ENCODE results near the gene FEM1B.

The FEM1B gene

GRCh38 chr15:68304589-68305337, 27.2 kb downstream of the FEM1B start:
- no peak for TF ChIP-seq ARNTL (CRISPR knock-in tag; IDR thresholded peaks at IDR 0.05; ENCODE audit: borderline replicate concordance, low read depth)
- TF ChIP-seq RARB (CRISPR knock-in tag; IDR thresholded peaks at IDR 0.05) = no peak
- TF ChIP-seq ISL1 (CRISPR knock-in tag; IDR thresholded peaks at IDR 0.05) = no peak
- TF ChIP-seq ZNF8 (CRISPR knock-in tag; IDR thresholded peaks at IDR 0.05) = no peak
- TF ChIP-seq, protein P1, sequence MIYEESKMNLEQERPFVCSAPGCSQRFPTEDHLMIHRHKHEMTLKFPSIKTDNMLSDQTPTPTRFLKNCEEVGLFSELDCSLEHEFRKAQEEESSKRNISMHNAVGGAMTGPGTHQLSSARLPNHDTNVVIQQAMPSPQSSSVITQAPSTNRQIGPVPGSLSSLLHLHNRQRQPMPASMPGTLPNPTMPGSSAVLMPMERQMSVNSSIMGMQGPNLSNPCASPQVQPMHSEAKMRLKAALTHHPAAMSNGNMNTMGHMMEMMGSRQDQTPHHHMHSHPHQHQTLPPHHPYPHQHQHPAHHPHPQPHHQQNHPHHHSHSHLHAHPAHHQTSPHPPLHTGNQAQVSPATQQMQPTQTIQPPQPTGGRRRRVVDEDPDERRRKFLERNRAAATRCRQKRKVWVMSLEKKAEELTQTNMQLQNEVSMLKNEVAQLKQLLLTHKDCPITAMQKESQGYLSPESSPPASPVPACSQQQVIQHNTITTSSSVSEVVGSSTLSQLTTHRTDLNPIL (CRISPR knock-in tag; IDR thresholded peaks at IDR 0.05; ENCODE audit: low read depth) = no peak
- no peak for TF ChIP-seq TSHZ2 (CRISPR knock-in tag; IDR thresholded peaks at IDR 0.05)
- no peak for TF ChIP-seq ZNF70 (CRISPR knock-in tag; IDR thresholded peaks at IDR 0.05)
- no peak for TF ChIP-seq BACH2 (CRISPR knock-in tag; IDR thresholded peaks at IDR 0.05; ENCODE audit: borderline replicate concordance)

DNA sequence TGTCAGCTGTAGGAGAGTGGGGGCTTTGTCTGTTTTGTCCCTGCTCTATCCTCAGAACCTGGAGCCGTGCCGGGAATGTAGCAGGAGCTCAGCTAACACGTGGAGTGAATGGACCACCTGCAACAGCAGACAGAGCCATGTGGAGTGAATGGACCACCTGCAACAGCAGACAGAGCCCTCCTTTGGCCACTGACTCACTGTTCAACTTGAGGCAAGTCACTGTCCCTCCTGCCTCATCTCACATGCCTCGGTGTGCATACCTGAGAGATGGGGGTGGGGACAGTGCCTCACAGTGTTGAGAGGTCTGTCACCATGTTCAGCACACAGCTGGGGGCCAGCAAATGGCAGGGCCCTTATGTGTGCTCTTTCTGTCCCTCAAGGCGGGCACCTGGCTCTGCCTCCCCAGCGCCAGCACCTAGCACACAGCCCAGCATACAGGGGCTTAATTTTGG, 27.9 kb downstream of the FEM1B start:
- TF ChIP-seq ZC3H10 (CRISPR knock-in tag; IDR thresholded peaks at IDR 0.05) = no peak
- TF ChIP-seq BACH2 (CRISPR knock-in tag; IDR thresholded peaks at IDR 0.05; ENCODE audit: borderline replicate concordance) = no peak
- no peak for ATAC-seq

More at GRCh38 chr15:68304589-68305337, 27.2 kb downstream of the FEM1B start:
- ATAC-seq = no peak

- ATAC-seq = no peak
- TF ChIP-seq, protein P1 (CRISPR knock-in tag; IDR thresholded peaks at IDR 0.05; ENCODE audit: low read depth) = no peak
- TF ChIP-seq BACH2 (CRISPR knock-in tag; IDR thresholded peaks at IDR 0.05; ENCODE audit: borderline replicate concordance) = no peak
- no peak for TF ChIP-seq TCF4 (CRISPR knock-in tag; IDR thresholded peaks at IDR 0.05; ENCODE audit: borderline replicate concordance)
- no peak for TF ChIP-seq SNAI2 (CRISPR knock-in tag; IDR thresholded peaks at IDR 0.05)
- no peak for TF ChIP-seq ZNF565 (CRISPR knock-in tag; conservative IDR thresholded peaks at IDR 0.05; ENCODE audit: low read depth)
- TF ChIP-seq OSR1 (CRISPR knock-in tag; IDR thresholded peaks at IDR 0.05) = no peak
- TF ChIP-seq ZNF8 (CRISPR knock-in tag; IDR thresholded peaks at IDR 0.05) = no peak
- TF ChIP-seq, protein P2, sequence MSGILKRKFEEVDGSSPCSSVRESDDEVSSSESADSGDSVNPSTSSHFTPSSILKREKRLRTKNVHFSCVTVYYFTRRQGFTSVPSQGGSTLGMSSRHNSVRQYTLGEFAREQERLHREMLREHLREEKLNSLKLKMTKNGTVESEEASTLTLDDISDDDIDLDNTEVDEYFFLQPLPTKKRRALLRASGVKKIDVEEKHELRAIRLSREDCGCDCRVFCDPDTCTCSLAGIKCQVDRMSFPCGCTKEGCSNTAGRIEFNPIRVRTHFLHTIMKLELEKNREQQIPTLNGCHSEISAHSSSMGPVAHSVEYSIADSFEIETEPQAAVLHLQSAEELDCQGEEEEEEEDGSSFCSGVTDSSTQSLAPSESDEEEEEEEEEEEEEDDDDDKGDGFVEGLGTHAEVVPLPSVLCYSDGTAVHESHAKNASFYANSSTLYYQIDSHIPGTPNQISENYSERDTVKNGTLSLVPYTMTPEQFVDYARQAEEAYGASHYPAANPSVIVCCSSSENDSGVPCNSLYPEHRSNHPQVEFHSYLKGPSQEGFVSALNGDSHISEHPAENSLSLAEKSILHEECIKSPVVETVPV (CRISPR knock-in tag; IDR thresholded peaks at IDR 0.05) = no peak
- no peak for TF ChIP-seq ZFP3 (CRISPR knock-in tag; IDR thresholded peaks at IDR 0.05)
Observed at GRCh38 chr15:68307131-68307928, 29.8 kb downstream of the FEM1B start.

- no peak for ATAC-seq
- TF ChIP-seq, protein P1 (CRISPR knock-in tag; IDR thresholded peaks at IDR 0.05; ENCODE audit: low read depth) = no peak
- TF ChIP-seq, protein P2 (CRISPR knock-in tag; IDR thresholded peaks at IDR 0.05) = no peak
- no peak for TF ChIP-seq SNAI2 (CRISPR knock-in tag; IDR thresholded peaks at IDR 0.05)
- TF ChIP-seq OSR1 (CRISPR knock-in tag; IDR thresholded peaks at IDR 0.05) = no peak
- no peak for TF ChIP-seq ISL1 (CRISPR knock-in tag; IDR thresholded peaks at IDR 0.05)
- TF ChIP-seq PATZ1 (CRISPR knock-in tag; IDR thresholded peaks at IDR 0.05; ENCODE audit: borderline replicate concordance) = no peak
- no peak for TF ChIP-seq ZNF8 (CRISPR knock-in tag; IDR thresholded peaks at IDR 0.05)
- no peak for TF ChIP-seq ZNF70 (CRISPR knock-in tag; IDR thresholded peaks at IDR 0.05)
- TF ChIP-seq ESRRG (CRISPR knock-in tag; IDR thresholded peaks at IDR 0.05) = no peak
- TF ChIP-seq ZFP30 (CRISPR knock-in tag; IDR thresholded peaks at IDR 0.05) = no peak
- TF ChIP-seq, protein P3, sequence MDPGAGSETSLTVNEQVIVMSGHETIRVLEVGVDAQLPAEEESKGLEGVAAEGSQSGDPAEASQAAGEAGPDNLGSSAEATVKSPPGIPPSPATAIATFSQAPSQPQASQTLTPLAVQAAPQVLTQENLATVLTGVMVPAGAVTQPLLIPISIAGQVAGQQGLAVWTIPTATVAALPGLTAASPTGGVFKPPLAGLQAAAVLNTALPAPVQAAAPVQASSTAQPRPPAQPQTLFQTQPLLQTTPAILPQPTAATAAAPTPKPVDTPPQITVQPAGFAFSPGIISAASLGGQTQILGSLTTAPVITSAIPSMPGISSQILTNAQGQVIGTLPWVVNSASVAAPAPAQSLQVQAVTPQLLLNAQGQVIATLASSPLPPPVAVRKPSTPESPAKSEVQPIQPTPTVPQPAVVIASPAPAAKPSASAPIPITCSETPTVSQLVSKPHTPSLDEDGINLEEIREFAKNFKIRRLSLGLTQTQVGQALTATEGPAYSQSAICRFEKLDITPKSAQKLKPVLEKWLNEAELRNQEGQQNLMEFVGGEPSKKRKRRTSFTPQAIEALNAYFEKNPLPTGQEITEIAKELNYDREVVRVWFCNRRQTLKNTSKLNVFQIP (CRISPR knock-in tag; IDR thresholded peaks at IDR 0.05; ENCODE audit: borderline replicate concordance, low read depth) = no peak
- no peak for TF ChIP-seq ZNF565 (CRISPR knock-in tag; conservative IDR thresholded peaks at IDR 0.05; ENCODE audit: low read depth)
Observed at GRCh38 chr15:68309024-68309423, 31.5 kb downstream of the FEM1B start.

All from SK-N-SH treated with all-trans-retinoic acid at 6 μM for 48 hours (cell line).